Measurements from ENCODE around the gene C21orf91.

Gene C21orf91

GRCh38 chr21:17785403-17785788 lies 33.8 kb downstream of the C21orf91 start:
- Histone ChIP-seq H3K79me2 (ENCODE audit: insufficient read depth, low read length) (peaks cover 4% of the 10 kb centered on the region; the same call in 1 of the 2 replicates), H3K4me3 (ENCODE audit: insufficient read depth, low read length, poor library complexity, severe bottlenecking) (peak overlapping the region; percentile 42), H3K4me2 (ENCODE audit: low read depth, low read length, poor library complexity, severe bottlenecking) (peak overlapping the region; percentile 89), H3K27me3 (ENCODE audit: low read length) (no peaks in the 10 kb centered on the region), H4K20me1 (ENCODE audit: low read depth, low read length) (no peaks in the 10 kb centered on the region), H3K36me3 (ENCODE audit: low read length) (peaks cover 17% of the 10 kb centered on the region), H3K27ac (ENCODE audit: low read depth, low read length) (peak overlapping the region; percentile 99), H3K9ac (ENCODE audit: low read length) (peak overlapping the region; percentile 58), H3K9me3 (ENCODE audit: insufficient read depth, low read length) (no peaks in the 10 kb centered on the region), H3F3A (ENCODE audit: insufficient read depth) (peaks cover 79% of the 10 kb centered on the region), H2AFZ (ENCODE audit: low read depth, low read length, severe bottlenecking) (no peak overlapping the region), H3K9me2 (replicated peaks; ENCODE audit: insufficient read depth, low read length) (no peaks in the 10 kb centered on the region)
- TF ChIP-seq EZH2phosphoT487 (conservative IDR thresholded peaks at IDR 0.05; ENCODE audit: low read length), result no peak
- TF ChIP-seq, protein P1, sequence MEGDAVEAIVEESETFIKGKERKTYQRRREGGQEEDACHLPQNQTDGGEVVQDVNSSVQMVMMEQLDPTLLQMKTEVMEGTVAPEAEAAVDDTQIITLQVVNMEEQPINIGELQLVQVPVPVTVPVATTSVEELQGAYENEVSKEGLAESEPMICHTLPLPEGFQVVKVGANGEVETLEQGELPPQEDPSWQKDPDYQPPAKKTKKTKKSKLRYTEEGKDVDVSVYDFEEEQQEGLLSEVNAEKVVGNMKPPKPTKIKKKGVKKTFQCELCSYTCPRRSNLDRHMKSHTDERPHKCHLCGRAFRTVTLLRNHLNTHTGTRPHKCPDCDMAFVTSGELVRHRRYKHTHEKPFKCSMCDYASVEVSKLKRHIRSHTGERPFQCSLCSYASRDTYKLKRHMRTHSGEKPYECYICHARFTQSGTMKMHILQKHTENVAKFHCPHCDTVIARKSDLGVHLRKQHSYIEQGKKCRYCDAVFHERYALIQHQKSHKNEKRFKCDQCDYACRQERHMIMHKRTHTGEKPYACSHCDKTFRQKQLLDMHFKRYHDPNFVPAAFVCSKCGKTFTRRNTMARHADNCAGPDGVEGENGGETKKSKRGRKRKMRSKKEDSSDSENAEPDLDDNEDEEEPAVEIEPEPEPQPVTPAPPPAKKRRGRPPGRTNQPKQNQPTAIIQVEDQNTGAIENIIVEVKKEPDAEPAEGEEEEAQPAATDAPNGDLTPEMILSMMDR (IDR thresholded peaks at IDR 0.05; ENCODE audit: insufficient read depth, low read length, poor library complexity, severe bottlenecking), result no peak

GRCh38 chr21:17784604-17785402 lies 34.4 kb downstream of the C21orf91 start:
- Histone ChIP-seq H3K79me2 (ENCODE audit: insufficient read depth, low read length) (peaks cover 4% of the 10 kb centered on the region; the same call in 1 of the 2 replicates), H2AFZ (ENCODE audit: low read depth, low read length, severe bottlenecking) (no peak overlapping the region), H3K9ac (ENCODE audit: low read length) (peak overlapping the region; percentile 58), H3K36me3 (ENCODE audit: low read length) (peaks cover 17% of the 10 kb centered on the region), H3K4me2 (ENCODE audit: low read depth, low read length, poor library complexity, severe bottlenecking) (peak overlapping the region; percentile 89), H3K9me2 (replicated peaks; ENCODE audit: insufficient read depth, low read length) (no peaks in the 10 kb centered on the region), H3K4me3 (ENCODE audit: insufficient read depth, low read length, poor library complexity, severe bottlenecking) (peak overlapping the region; percentile 42), H4K20me1 (ENCODE audit: low read depth, low read length) (no peaks in the 10 kb centered on the region), H3K27ac (ENCODE audit: low read depth, low read length) (peak overlapping the region; percentile 99), H3K9me3 (ENCODE audit: insufficient read depth, low read length) (no peaks in the 10 kb centered on the region), H3F3A (ENCODE audit: insufficient read depth) (peaks cover 74% of the 10 kb centered on the region), H3K27me3 (ENCODE audit: low read length) (no peaks in the 10 kb centered on the region)
- no peak for TF ChIP-seq EZH2phosphoT487 (conservative IDR thresholded peaks at IDR 0.05; ENCODE audit: low read length)
- TF ChIP-seq, protein P1 (IDR thresholded peaks at IDR 0.05; ENCODE audit: insufficient read depth, low read length, poor library complexity, severe bottlenecking), result no peak

- no peak overlapping the region for H2AFZ ChIP-seq (ENCODE audit: low read depth, low read length, severe bottlenecking)
- peak overlapping the region; percentile 58 for H3K9ac ChIP-seq (ENCODE audit: low read length)
- no peaks in the 10 kb centered on the region for H3K9me3 ChIP-seq (ENCODE audit: insufficient read depth, low read length)
- peak overlapping the region; percentile 99 for H3K27ac ChIP-seq (ENCODE audit: low read depth, low read length)
- peaks cover 17% of the 10 kb centered on the region for H3K36me3 ChIP-seq (ENCODE audit: low read length)
- peak overlapping the region; percentile 89 for H3K4me2 ChIP-seq (ENCODE audit: low read depth, low read length, poor library complexity, severe bottlenecking)
- H3F3A ChIP-seq (ENCODE audit: insufficient read depth), result peaks cover 68% of the 10 kb centered on the region
- peaks cover 4% of the 10 kb centered on the region; the same call in 1 of the 2 replicates for H3K79me2 ChIP-seq (ENCODE audit: insufficient read depth, low read length)
- TF ChIP-seq, protein P1 (IDR thresholded peaks at IDR 0.05; ENCODE audit: insufficient read depth, low read length, poor library complexity, severe bottlenecking), result no peak
- H4K20me1 ChIP-seq (ENCODE audit: low read depth, low read length), result no peaks in the 10 kb centered on the region
- no peaks in the 10 kb centered on the region for H3K27me3 ChIP-seq (ENCODE audit: low read length)
- peak overlapping the region; percentile 42 for H3K4me3 ChIP-seq (ENCODE audit: insufficient read depth, low read length, poor library complexity, severe bottlenecking)
- no peaks in the 10 kb centered on the region for H3K9me2 ChIP-seq (replicated peaks; ENCODE audit: insufficient read depth, low read length)
Observed at GRCh38 chr21:17784180-17784598, 35.0 kb downstream of the C21orf91 start.
